Trophoblast cell (in vitro differentiated cells and primary cell): ENCODE measurements around the gene CST7.

Experiments used
- DNase-seq, 2 donors: peaks; one replicate each; pipeline ENCODE4 v3.0.0-alpha.2; 2016
- H2AFZ ChIP-seq: 2 replicates; pipeline ENCODE4 v1.6.1; 2013; ENCODE audit warnings: low read length, moderate library complexity, mild to moderate bottlenecking; ENCODE audit not compliant: insufficient read depth, poor library complexity
- H2AK5ac ChIP-seq: 2 replicates; pipeline ENCODE4 v1.6.1; 2013; ENCODE audit warnings: mild to moderate bottlenecking, low read length
- H2BK120ac ChIP-seq: 2 replicates; pipeline ENCODE4 v1.6.1; 2013; ENCODE audit warnings: low read length, mild to moderate bottlenecking, moderate library complexity; ENCODE audit not compliant: insufficient read depth, poor library complexity
- H2BK12ac ChIP-seq: 2 replicates; pipeline ENCODE4 v1.6.1; 2013; ENCODE audit warnings: mild to moderate bottlenecking, low read length, moderate library complexity
- H2BK5ac ChIP-seq: 2 replicates; pipeline ENCODE4 v1.6.1; 2013; ENCODE audit warnings: low read length, low read depth, moderate library complexity, mild to moderate bottlenecking; ENCODE audit not compliant: poor library complexity
- H3K14ac ChIP-seq: 2 replicates; pipeline ENCODE4 v1.6.1; 2013; ENCODE audit warnings: mild to moderate bottlenecking, low read length
- H3K18ac ChIP-seq: 2 replicates; pipeline ENCODE4 v1.6.1; 2013; ENCODE audit warnings: mild to moderate bottlenecking, low read length
- H3K23ac ChIP-seq: 2 replicates; pipeline ENCODE4 v1.6.1; 2013; ENCODE audit warnings: low read length
- H3K27ac ChIP-seq: 2 replicates; pipeline ENCODE4 v1.5.1; 2013; ENCODE audit warnings: low read depth, mild to moderate bottlenecking, inconsistent platforms, low read length, moderate library complexity
- H3K27me3 ChIP-seq: 2 replicates; pipeline ENCODE4 v1.6.1; 2013; ENCODE audit warnings: inconsistent platforms, mild to moderate bottlenecking, low read length, moderate library complexity; ENCODE audit not compliant: insufficient read depth
- H3K36me3 ChIP-seq, 2 experiments: 1 replicate in 1 of 2; 2 replicates in 1 of 2; pipeline ENCODE4 v1.6.1; 2013; ENCODE audit warnings: low read length in 2 of 2, mild to moderate bottlenecking in 2 of 2, moderate library complexity in 1 of 2; ENCODE audit not compliant: insufficient read depth in 2 of 2, control insufficient read depth in 1 of 2
- H3K4ac ChIP-seq: 2 replicates; pipeline ENCODE4 v1.6.1; 2013; ENCODE audit warnings: low read depth, mild to moderate bottlenecking, low read length, moderate library complexity
- H3K4me1 ChIP-seq, 2 experiments: 1 replicate in 1 of 2; 2 replicates in 1 of 2; pipeline ENCODE4 v1.6.1; 2013; ENCODE audit warnings: low read length in 2 of 2, mild to moderate bottlenecking in 2 of 2, moderate library complexity in 1 of 2; ENCODE audit not compliant: insufficient read depth in 2 of 2, control insufficient read depth in 1 of 2
- H3K4me2 ChIP-seq: 2 replicates; pipeline ENCODE4 v1.6.1; 2013; ENCODE audit warnings: inconsistent platforms, mild to moderate bottlenecking, low read length, moderate library complexity
- H3K4me3 ChIP-seq: 2 replicates; pipeline ENCODE4 v1.5.1; 2013; ENCODE audit warnings: mild to moderate bottlenecking, low read depth, low read length, inconsistent platforms
- H3K79me1 ChIP-seq: one replicate; pipeline ENCODE4 v1.6.1; 2013; ENCODE audit warnings: low read length
- H3K79me2 ChIP-seq: 2 replicates; pipeline ENCODE4 v1.6.1; 2013; ENCODE audit warnings: low read length, mild to moderate bottlenecking; ENCODE audit not compliant: control insufficient read depth, insufficient read depth, poor library complexity
- H3K9ac ChIP-seq: 2 replicates; pipeline ENCODE4 v1.6.1; 2013; ENCODE audit warnings: mild to moderate bottlenecking, low read length
- H3K9me3 ChIP-seq: 2 replicates; pipeline ENCODE4 v1.6.1; 2013; ENCODE audit warnings: low read depth, mild to moderate bottlenecking, control low read depth, inconsistent platforms, low read length; ENCODE audit not compliant: insufficient read depth
- H4K12ac ChIP-seq: 2 replicates; pipeline ENCODE4 v1.6.1; 2013; ENCODE audit warnings: low read depth, mild to moderate bottlenecking, low read length, moderate library complexity
- H4K8ac ChIP-seq: 2 replicates; pipeline ENCODE4 v1.6.1; 2013; ENCODE audit warnings: low read depth, mild to moderate bottlenecking, low read length, moderate library complexity
- H4K91ac ChIP-seq: one replicate; pipeline ENCODE4 v1.6.1; 2013; ENCODE audit warnings: low read depth, mild to moderate bottlenecking, low read length, moderate library complexity
- WGBS: extraction: QIAGEN DNeasy Blood & Tissue Kit; methylation state at CpG from one replicate; pipeline ENCODE4 v1.1.7; 2013; ENCODE audit warnings: missing lambda C conversion rate; ENCODE audit not compliant: insufficient read length, insufficient coverage; ENCODE audit errors: extremely low coverage; 5-methylcytosine and 5-hydroxymethylcytosine counted together

The CST7 gene

GRCh38 chr20:24958506-24959385 is 9.7 kb downstream of the CST7 start:
- H3K14ac ChIP-seq = no peak overlapping the region

GRCh38 chr20:24959591-24960301 is 10.7 kb downstream of the CST7 start:
- Histone ChIP-seq H4K91ac (no peak overlapping the region), H2BK120ac (no peak overlapping the region), H3K79me2 (no peaks in the 10 kb centered on the region), H2AK5ac (no peak overlapping the region), H3K27me3 (no peaks in the 10 kb centered on the region), H3K18ac (no peak overlapping the region), H3K4me2 (no peak overlapping the region), H2AFZ (no peak overlapping the region), H3K79me1 (no peaks in the 10 kb centered on the region), H3K4me3 (no peak overlapping the region), H4K8ac (no peak overlapping the region), H3K4ac (no peak overlapping the region), H3K9ac (no peak overlapping the region), H4K12ac (no peak overlapping the region), H3K14ac (no peak overlapping the region), H3K4me1 (no peaks in the 10 kb centered on the region), H3K36me3 (peaks cover 26 to 32% of the 10 kb centered on the region in 2 experiments), H2BK12ac (no peak overlapping the region), H3K27ac (no peak overlapping the region), H2BK5ac (no peak overlapping the region), H3K9me3 (no peaks in the 10 kb centered on the region), H3K23ac (no peak overlapping the region)
- no CpG with 5 or more reads among the region's 14 CpGs for WGBS
- DNase-seq = no peak

More at GRCh38 chr20:24958506-24959385, 9.7 kb downstream of the CST7 start:
- H3K79me1 ChIP-seq = no peaks in the 10 kb centered on the region
- H3K18ac ChIP-seq = no peak overlapping the region
- H3K9me3 ChIP-seq = peaks cover 2% of the 10 kb centered on the region
- no peak overlapping the region for H3K4ac ChIP-seq
- H3K79me2 ChIP-seq = no peaks in the 10 kb centered on the region
- WGBS = no CpG with 5 or more reads among the region's 20 CpGs
- H3K9ac ChIP-seq = no peak overlapping the region
- no peak overlapping the region for H2BK5ac ChIP-seq
- no peak overlapping the region for H3K27ac ChIP-seq
- H3K4me2 ChIP-seq = no peak overlapping the region
- no peak overlapping the region for H2AFZ ChIP-seq
- H3K27me3 ChIP-seq = no peaks in the 10 kb centered on the region
- H4K12ac ChIP-seq = no peak overlapping the region
- no peaks in the 10 kb centered on the region for H3K4me1 ChIP-seq
- H3K4me3 ChIP-seq = no peak overlapping the region
- H4K8ac ChIP-seq = no peak overlapping the region
- H3K23ac ChIP-seq = no peak overlapping the region
- H2BK120ac ChIP-seq = no peak overlapping the region
- no peak overlapping the region for H2BK12ac ChIP-seq
- peaks cover 19 to 27% of the 10 kb centered on the region in 2 experiments for H3K36me3 ChIP-seq
- DNase-seq = no peak
- H2AK5ac ChIP-seq = no peak overlapping the region
- H4K91ac ChIP-seq = no peak overlapping the region

DNA sequence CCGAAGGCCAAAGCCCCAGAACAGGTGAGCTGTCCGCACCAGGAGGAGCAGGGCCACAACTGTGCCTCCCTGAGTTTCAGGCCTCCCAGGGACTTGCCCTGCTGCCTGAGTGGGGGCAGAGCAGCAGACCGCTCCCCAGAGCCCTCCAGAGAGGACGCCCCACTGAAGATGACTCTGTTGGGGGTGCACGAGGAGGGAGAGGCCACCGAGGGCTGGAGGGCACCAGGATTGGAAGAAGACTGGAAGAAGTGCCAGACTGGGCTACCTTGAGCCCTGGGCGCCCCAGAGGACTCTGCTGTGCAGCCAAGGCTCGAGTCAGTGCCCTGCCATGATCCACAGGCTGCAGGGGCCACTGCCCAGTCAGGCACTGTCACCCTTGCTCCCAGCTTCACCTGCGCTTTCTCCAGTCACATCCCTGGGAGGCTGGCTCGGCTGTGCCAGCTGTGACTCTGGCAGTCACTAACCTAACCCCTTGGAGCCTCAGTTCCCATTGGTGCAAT is 11.3 kb downstream of the CST7 start:
- Histone ChIP-seq H3K4ac (no peak overlapping the region), H3K9ac (no peak overlapping the region), H3K4me3 (no peak overlapping the region), H4K12ac (no peak overlapping the region), H2BK12ac (no peak overlapping the region), H2BK120ac (no peak overlapping the region), H4K8ac (no peak overlapping the region), H3K27ac (no peak overlapping the region), H3K79me1 (no peaks in the 10 kb centered on the region), H2BK5ac (no peak overlapping the region), H2AK5ac (no peak overlapping the region), H3K4me1 (no peaks in the 10 kb centered on the region), H3K27me3 (no peaks in the 10 kb centered on the region), H4K91ac (no peak overlapping the region), H3K14ac (no peak overlapping the region), H3K36me3 (peaks cover 30 to 35% of the 10 kb centered on the region in 2 experiments), H3K9me3 (no peaks in the 10 kb centered on the region), H2AFZ (no peak overlapping the region), H3K79me2 (no peaks in the 10 kb centered on the region), H3K4me2 (no peak overlapping the region), H3K18ac (no peak overlapping the region), H3K23ac (no peak overlapping the region)
- no CpG with 5 or more reads among the region's 10 CpGs for WGBS
- DNase-seq = no peak

DNA sequence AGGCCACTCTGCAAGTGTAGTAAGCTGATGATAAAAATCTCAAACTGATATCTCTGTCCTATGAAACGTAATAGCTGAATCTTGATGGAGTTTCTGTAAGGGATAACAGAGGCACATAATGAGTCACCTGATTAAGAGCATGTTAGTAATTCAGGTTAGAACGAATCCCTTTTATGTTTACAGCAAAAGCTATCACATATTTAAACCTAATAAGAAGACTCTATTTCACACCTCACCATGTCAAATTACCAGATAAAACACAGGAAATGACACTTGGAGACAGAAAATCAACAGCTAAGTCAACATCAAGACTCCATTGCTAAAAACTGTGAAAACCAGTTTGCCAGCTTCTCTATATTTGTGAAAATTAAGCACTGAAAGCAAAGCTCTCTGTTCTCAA is 11.8 kb downstream of the CST7 start:
- H3K36me3 ChIP-seq = peaks cover 33 to 38% of the 10 kb centered on the region in 2 experiments
- H3K79me2 ChIP-seq = no peaks in the 10 kb centered on the region
- H3K4me1 ChIP-seq = no peaks in the 10 kb centered on the region
- no peak overlapping the region for H3K18ac ChIP-seq
- no peak for DNase-seq
- H3K27me3 ChIP-seq = no peaks in the 10 kb centered on the region
- H2AK5ac ChIP-seq = no peak overlapping the region
- no peak overlapping the region for H3K27ac ChIP-seq
- H3K79me1 ChIP-seq = no peaks in the 10 kb centered on the region
- H2AFZ ChIP-seq = no peak overlapping the region
- no CpG with 5 or more reads among the region's 2 CpGs for WGBS
- no peak overlapping the region for H2BK5ac ChIP-seq
- no peak overlapping the region for H4K12ac ChIP-seq
- H4K91ac ChIP-seq = no peak overlapping the region
- H3K9me3 ChIP-seq = no peaks in the 10 kb centered on the region
- H3K9ac ChIP-seq = no peak overlapping the region
- H3K23ac ChIP-seq = no peak overlapping the region
- no peak overlapping the region for H3K4ac ChIP-seq
- H2BK12ac ChIP-seq = no peak overlapping the region
- no peak overlapping the region for H3K4me2 ChIP-seq
- no peak overlapping the region for H2BK120ac ChIP-seq
- no peak overlapping the region for H3K14ac ChIP-seq
- no peak overlapping the region for H4K8ac ChIP-seq
- H3K4me3 ChIP-seq = no peak overlapping the region
